NT2/D1 (cell line): ENCODE results near the gene AMDHD1.

Source experiments
- SUZ12 ChIP-seq: IDR thresholded peaks from 2 replicates; pipeline ENCODE4 v1.6.1; 2011; ENCODE audit not compliant: insufficient read length, insufficient read depth; ENCODE audit errors: extremely low read depth
- YY1 ChIP-seq: IDR thresholded peaks from 2 replicates; pipeline ENCODE4 v1.6.1; 2011; ENCODE audit not compliant: insufficient read length, insufficient read depth
- ZNF274 ChIP-seq: IDR thresholded peaks from 2 replicates; pipeline ENCODE4 v1.6.1; 2011; ENCODE audit warnings: mild to moderate bottlenecking, low read depth, low read length

GRCh38 chr12:95896846-95897245 lies 46.3 kb upstream of the AMDHD1 start:
- TF ChIP-seq YY1 (no peak), ZNF274 (no peak), SUZ12 (no peak)
